ENCODE data around the gene PROM2.

Gene PROM2

DNA sequence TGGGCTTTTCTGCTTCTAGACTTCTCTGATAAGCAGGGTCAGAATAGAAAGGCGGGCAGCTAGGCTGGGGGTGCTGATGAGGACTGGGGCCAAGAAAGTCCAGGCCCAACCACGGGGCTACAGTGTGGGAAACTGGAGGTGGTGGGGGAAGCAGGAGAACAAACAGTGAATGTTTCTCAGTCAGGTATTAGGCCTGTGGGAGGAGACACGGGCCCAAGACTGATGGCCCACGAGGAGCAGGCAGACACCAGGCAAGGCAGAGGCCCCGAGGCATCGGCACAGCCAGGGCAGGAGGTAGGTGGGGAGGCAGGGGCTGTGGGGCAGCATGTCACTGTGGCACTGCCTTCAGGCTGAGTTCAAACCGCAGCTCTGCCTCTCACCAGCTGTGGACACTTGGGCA is 63.6 kb downstream of the PROM2 start:
- TF ChIP-seq, protein P1, sequence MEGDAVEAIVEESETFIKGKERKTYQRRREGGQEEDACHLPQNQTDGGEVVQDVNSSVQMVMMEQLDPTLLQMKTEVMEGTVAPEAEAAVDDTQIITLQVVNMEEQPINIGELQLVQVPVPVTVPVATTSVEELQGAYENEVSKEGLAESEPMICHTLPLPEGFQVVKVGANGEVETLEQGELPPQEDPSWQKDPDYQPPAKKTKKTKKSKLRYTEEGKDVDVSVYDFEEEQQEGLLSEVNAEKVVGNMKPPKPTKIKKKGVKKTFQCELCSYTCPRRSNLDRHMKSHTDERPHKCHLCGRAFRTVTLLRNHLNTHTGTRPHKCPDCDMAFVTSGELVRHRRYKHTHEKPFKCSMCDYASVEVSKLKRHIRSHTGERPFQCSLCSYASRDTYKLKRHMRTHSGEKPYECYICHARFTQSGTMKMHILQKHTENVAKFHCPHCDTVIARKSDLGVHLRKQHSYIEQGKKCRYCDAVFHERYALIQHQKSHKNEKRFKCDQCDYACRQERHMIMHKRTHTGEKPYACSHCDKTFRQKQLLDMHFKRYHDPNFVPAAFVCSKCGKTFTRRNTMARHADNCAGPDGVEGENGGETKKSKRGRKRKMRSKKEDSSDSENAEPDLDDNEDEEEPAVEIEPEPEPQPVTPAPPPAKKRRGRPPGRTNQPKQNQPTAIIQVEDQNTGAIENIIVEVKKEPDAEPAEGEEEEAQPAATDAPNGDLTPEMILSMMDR (IDR thresholded peaks at IDR 0.05) = no peak
- TF ChIP-seq ZFX (IDR thresholded peaks at IDR 0.05; ENCODE audit: borderline replicate concordance) = no peak

More for the DNA sequence above, 63.6 kb downstream of the PROM2 start:
- H3K27ac ChIP-seq = no peak overlapping the region

Measured in 22Rv1 (cell line).